HepG2 (cell line): Measurements from ENCODE around the gene LRRIQ4.

ENCODE experiments used
- ARHGAP35 ChIP-seq: sonication (generic); formaldehyde crosslinking; IDR thresholded peaks from 2 replicates; pipeline ENCODE4 v1.9.0; 2022; ENCODE audit warnings: mild to moderate bottlenecking, inconsistent platforms, moderate library complexity, missing genetic modification reagents, borderline replicate concordance
- BRCA1 ChIP-seq: sonication (generic); formaldehyde crosslinking; IDR thresholded peaks from 2 replicates; pipeline ENCODE4 v1.4.0; 2020; ENCODE audit warnings: missing genetic modification reagents
- CTCF ChIP-seq: sonication (generic); formaldehyde crosslinking; IDR thresholded peaks from 2 replicates; pipeline ENCODE4 v1.5.0; 2020; ENCODE audit warnings: mild to moderate bottlenecking, missing genetic modification reagents, moderate library complexity
- POLR2A ChIP-seq, 2 experiments: IDR thresholded peaks; 2 replicates each; pipeline ENCODE4 v1.6.1; 2011; ENCODE audit warnings: low read depth in 2 of 2, low read length in 2 of 2, mild to moderate bottlenecking in 1 of 2, moderate library complexity in 1 of 2; ENCODE audit not compliant: insufficient read depth in 1 of 2
- ZSCAN30 ChIP-seq: sonication (generic); formaldehyde crosslinking; IDR thresholded peaks from 2 replicates; pipeline ENCODE4 v1.5.0; 2020; ENCODE audit warnings: mild to moderate bottlenecking, missing genetic modification reagents

- TF ChIP-seq POLR2A (IDR thresholded peaks at IDR 0.05; ENCODE audit: insufficient read depth in 1 of 2, low read depth in 2 of 2, low read length in 2 of 2) (no peak), BRCA1 (CRISPR knock-in tag) (no peak), CTCF (CRISPR knock-in tag) (no peak), ZSCAN30 (no peak), ARHGAP35 (CRISPR knock-in tag) (no peak)
Measured at GRCh38 chr3:169792359-169792758, 20.3 kb upstream of the LRRIQ4 start.
